Bronchial epithelial cell (primary cell): ENCODE measurements around the gene AMDHD2. TPM values are rescaled to one million over a fixed set of nuclear protein-coding genes. Genes with fewer than 3 reads are reported as not detected.

Source experiments
- DNase-seq: peaks from one replicate; pipeline ENCODE4 v3.0.0-alpha.2; 2010; ENCODE audit warnings: low read depth
- FAIRE-seq: peaks from 2 replicates; lab custom pipeline; 2011; peaks lifted over from hg19 to GRCh38; lab: Jason Lieb, UNC
- H3K27me3 ChIP-seq: 2 replicates; pipeline ENCODE4 v1.5.1; 2011; ENCODE audit warnings: low read length; ENCODE audit not compliant: control insufficient read depth, insufficient read depth
- H3K36me3 ChIP-seq: 2 replicates; pipeline ENCODE4 v1.5.1; 2011; ENCODE audit warnings: low read length; ENCODE audit not compliant: control insufficient read depth, insufficient read depth
- H3K4me3 ChIP-seq: 2 replicates; pipeline ENCODE4 v1.5.1; 2011; ENCODE audit warnings: mild to moderate bottlenecking, low read depth, low read length, control low read depth
- total RNA-seq: library from RNA; depleted of rRNA; stranded (reverse); fragments of >200 nt; gene quantifications from 2 replicates; pipeline ENCODE4 v1.2.1, GENCODE V29; 2014
- TF ChIP-seq, protein P1 (sequence below): IDR thresholded peaks from 2 replicates; pipeline ENCODE4 v1.5.1; 2011; ENCODE audit warnings: mild to moderate bottlenecking, moderate library complexity, low read length, control low read depth, inconsistent platforms; ENCODE audit not compliant: insufficient read depth, severe bottlenecking

AMDHD2 gene
- total RNA-seq, 1 donor from 2014 or later = 35.8 TPM

DNA sequence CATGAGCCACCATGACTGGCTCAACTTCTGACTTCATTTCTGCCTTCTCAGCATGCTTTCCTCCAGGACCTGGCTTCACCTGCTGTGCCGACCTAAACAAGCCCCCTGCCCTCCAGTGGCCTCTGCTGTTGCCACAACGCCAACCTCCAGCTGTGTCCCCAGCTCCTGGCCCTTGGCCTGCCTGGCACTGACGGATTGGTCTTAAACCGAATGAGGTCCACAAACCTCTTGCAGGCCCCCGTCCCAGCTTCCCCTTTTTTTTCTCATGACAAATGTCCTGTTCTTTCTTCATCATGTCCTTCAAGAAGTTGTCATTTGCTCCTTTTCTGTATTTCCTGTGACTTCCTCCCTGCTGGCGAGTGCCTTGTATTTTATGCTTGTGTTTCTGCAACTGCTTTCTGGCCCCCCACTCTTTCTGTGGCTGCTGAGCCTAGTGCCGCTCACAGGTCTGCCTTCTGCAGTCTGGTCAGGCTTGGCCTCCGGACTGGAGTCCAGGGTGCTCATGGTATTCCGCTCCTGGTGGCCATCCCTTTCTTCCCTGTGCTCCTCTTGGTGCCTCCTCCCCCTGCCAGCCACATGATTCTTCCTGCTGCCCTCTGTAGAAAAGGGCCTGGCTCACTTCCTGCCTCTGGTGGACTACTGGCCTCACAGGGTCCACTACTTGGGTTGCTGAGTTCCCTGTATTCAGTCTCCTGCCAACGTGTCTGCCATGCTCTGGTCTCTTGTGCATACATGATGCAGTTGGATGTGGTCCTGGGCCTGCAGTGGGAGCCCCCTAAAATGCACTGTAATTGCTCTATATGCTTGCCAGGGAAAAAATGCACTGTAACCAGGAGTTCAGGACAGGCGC lies 3.6 kb upstream of the AMDHD2 start:
- DNase-seq (peak; percentile 15), FAIRE-seq (no peak)
- peaks cover 22% of the 10 kb centered on the region for H3K36me3 ChIP-seq
- no peaks in the 10 kb centered on the region for H3K27me3 ChIP-seq
- TF ChIP-seq, protein P1, sequence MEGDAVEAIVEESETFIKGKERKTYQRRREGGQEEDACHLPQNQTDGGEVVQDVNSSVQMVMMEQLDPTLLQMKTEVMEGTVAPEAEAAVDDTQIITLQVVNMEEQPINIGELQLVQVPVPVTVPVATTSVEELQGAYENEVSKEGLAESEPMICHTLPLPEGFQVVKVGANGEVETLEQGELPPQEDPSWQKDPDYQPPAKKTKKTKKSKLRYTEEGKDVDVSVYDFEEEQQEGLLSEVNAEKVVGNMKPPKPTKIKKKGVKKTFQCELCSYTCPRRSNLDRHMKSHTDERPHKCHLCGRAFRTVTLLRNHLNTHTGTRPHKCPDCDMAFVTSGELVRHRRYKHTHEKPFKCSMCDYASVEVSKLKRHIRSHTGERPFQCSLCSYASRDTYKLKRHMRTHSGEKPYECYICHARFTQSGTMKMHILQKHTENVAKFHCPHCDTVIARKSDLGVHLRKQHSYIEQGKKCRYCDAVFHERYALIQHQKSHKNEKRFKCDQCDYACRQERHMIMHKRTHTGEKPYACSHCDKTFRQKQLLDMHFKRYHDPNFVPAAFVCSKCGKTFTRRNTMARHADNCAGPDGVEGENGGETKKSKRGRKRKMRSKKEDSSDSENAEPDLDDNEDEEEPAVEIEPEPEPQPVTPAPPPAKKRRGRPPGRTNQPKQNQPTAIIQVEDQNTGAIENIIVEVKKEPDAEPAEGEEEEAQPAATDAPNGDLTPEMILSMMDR = no peak
- peak overlapping the region; percentile 2 for H3K4me3 ChIP-seq

DNA sequence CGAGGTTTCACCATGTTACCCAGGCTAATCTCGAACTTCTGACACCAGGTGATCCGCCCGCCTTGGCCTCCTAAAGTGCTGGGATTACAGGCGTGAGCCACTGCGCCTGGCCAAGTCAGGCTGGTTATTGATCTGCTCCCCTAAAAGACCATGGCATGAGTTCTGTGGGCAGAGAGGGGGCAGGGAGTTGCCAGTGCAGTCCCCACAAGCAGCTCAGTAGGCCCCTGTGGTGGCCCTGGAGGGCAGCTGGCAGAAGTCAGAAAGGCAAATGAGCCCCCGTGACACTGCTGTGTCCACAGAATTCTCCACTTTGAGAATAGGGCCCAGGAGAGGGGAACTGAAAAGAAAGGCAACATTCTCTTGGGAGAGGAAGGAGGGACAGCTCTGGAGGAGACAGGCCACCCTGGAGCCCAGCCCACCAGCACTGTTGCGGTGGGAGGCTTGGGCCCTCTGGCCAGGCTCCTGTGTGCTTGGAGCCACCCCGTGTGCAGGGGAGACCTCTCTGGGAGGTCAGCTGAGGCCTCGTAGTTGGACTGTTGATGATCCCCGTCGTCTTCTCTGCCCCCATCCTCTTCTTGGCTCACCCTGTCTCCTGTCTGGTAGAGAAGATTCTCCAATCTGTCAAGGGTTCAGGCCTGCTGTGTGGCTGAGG lies 2.1 kb upstream of the AMDHD2 start:
- Histone ChIP-seq H3K4me3 (no peak overlapping the region), H3K27me3 (no peaks in the 10 kb centered on the region), H3K36me3 (peaks cover 22% of the 10 kb centered on the region)
- FAIRE-seq (no peak), DNase-seq (no peak)
- TF ChIP-seq, protein P1 = no peak

DNA sequence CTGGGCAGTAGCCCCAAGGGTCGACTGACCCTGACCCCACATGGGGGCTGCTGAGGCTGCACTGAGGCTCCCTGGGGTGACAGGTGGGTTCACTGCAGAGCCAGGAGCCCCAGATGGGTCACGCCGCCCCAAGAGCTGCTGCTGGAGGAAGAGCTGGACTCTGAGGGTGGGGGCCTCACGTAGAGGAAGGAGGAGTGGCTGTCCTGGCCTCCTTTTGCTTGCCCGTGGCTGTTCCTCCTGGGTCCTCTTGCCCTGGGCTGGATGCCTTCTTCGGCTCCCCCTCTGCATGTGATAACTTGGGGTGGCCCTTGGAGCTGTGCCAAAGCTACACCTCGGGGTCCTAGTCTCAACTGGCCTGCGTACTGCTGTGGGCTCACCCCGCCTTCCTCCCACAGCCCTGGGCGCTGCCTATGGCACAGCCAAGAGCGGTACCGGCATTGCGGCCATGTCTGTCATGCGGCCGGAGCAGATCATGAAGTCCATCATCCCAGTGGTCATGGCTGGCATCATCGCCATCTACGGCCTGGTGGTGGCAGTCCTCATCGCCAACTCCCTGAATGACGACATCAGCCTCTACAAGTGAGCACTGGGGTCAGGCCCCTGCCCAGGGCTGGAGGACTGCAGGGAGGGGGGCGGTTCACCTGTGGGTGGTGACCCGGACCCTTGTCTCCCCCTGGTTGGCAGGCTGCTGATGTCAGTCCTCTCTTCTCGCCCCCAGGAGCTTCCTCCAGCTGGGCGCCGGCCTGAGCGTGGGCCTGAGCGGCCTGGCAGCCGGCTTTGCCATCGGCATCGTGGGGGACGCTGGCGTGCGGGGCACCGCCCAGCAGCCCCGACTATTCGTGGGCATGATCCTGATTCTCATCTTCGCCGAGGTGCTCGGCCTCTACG lies 1.1 kb upstream of the AMDHD2 start:
- no peak for FAIRE-seq
- DNase-seq = no peak
- Histone ChIP-seq H3K27me3 (no peaks in the 10 kb centered on the region), H3K4me3 (no peak overlapping the region), H3K36me3 (peaks cover 29% of the 10 kb centered on the region)
- TF ChIP-seq, protein P1 = no peak

DNA sequence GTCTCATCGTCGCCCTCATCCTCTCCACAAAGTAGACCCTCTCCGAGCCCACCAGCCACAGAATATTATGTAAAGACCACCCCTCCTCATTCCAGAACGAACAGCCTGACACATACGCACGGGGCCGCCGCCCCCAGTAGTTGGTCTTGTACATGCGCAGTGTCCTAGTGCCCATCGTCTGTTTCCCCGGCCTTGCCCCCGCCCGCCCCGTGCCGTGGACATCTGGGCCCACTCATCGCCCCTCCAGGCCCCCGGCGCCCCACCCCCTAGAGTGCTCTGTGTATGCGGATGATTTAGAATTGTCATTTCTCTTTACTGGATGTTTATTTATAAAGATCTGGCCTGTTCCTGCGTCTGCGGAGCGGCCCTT lies 475 bp upstream of the AMDHD2 start:
- Histone ChIP-seq H3K36me3 (peaks cover 32% of the 10 kb centered on the region), H3K4me3 (no peak overlapping the region)

DNA sequence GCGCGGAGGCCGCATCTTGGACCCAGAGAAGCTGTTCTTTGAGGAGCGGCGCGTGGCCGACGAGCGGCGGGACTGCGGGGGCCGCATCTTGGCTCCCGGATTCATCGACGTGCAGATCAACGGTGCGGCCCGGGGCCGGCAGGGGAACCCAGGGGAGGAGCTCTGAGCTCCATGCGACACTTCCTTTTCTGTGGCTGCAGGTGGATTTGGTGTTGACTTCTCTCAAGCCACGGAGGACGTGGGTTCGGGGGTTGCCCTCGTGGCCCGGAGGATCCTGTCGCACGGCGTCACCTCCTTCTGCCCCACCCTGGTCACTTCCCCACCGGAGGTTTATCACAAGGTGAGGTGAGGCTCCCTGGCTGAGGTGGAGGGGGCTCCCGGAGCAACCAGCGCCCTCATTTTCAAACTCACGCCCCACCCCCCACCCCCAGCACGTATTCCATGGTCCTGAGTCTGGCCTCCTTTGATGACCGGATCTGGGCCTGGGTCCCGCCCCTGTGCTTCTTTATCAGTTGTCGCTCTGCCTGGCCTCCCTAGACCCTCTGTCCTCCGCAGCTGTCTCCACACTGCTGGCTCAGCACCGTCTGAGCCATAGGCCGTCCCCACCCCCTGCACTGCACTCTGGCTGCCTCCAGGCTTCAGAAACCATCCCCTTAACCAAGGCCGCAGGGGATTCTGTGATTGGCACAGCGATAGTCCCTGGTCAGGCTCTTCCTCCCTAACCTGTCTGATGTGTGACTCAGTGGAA lies 787 bp downstream of the AMDHD2 start:
- no peak for FAIRE-seq
- DNase-seq = peak; percentile 30
- TF ChIP-seq, protein P1 = no peak
- Histone ChIP-seq H3K36me3 (peaks cover 31% of the 10 kb centered on the region), H3K4me3 (peak overlapping the region; percentile 55), H3K27me3 (no peaks in the 10 kb centered on the region)

More for the DNA sequence above, 475 bp upstream of the AMDHD2 start:
- no peaks in the 10 kb centered on the region for H3K27me3 ChIP-seq
- FAIRE-seq (no peak), DNase-seq (no peak)
- TF ChIP-seq, protein P1 = no peak
